HepG2 (cell line): ENCODE data around the gene SYNGR1. TPM values are rescaled to one million over a fixed set of nuclear protein-coding genes. Genes with fewer than 3 reads are reported as not detected.

Source experiments
- BRD4 ChIP-seq: sonication (generic); formaldehyde crosslinking; IDR thresholded peaks from 2 replicates; pipeline ENCODE4 v1.4.0; 2020; ENCODE audit warnings: missing genetic modification reagents
- CC2D1A ChIP-seq: sonication (generic); formaldehyde crosslinking; IDR thresholded peaks from 2 replicates; pipeline ENCODE4 v1.8.1; 2023; ENCODE audit warnings: mild to moderate bottlenecking, missing genetic modification reagents
- HNRNPL ChIP-seq: fragments of 200-400 bp; formaldehyde crosslinking; IDR thresholded peaks from 2 replicates; pipeline ENCODE4 v1.6.1; 2017; ENCODE audit warnings: mild to moderate bottlenecking, low read depth, low read length
- HNRNPUL1 ChIP-seq: fragments of 200-400 bp; formaldehyde crosslinking; IDR thresholded peaks from 2 replicates; pipeline ENCODE4 v1.6.1; 2017; ENCODE audit warnings: low read depth, mild to moderate bottlenecking, low read length, moderate library complexity
- HOXA3 ChIP-seq: sonication (generic); formaldehyde crosslinking; IDR thresholded peaks from 2 replicates; pipeline ENCODE4 v1.5.0; 2020; ENCODE audit warnings: missing genetic modification reagents
- MATR3 ChIP-seq: sonication (generic); formaldehyde crosslinking; IDR thresholded peaks from 2 replicates; pipeline ENCODE4 v1.4.0; 2020; ENCODE audit warnings: missing genetic modification reagents
- MLLT10 ChIP-seq: sonication (generic); formaldehyde crosslinking; IDR thresholded peaks from 2 replicates; pipeline ENCODE4 v1.4.0; 2020; ENCODE audit warnings: missing genetic modification reagents
- NKX3-1 ChIP-seq: sonication (generic); formaldehyde crosslinking; IDR thresholded peaks from 2 replicates; pipeline ENCODE4 v1.5.0; 2020; ENCODE audit warnings: missing genetic modification reagents
- PHF20 ChIP-seq: sonication (generic); formaldehyde crosslinking; IDR thresholded peaks from 2 replicates; pipeline ENCODE4 v1.5.0; 2020; ENCODE audit warnings: mild to moderate bottlenecking, missing genetic modification reagents
- PHF21A ChIP-seq: sonication (generic); formaldehyde crosslinking; IDR thresholded peaks from 2 replicates; pipeline ENCODE4 v1.5.0; 2020; ENCODE audit warnings: mild to moderate bottlenecking, missing genetic modification reagents
- PRPF4 ChIP-seq: fragments of 200-400 bp; formaldehyde crosslinking; IDR thresholded peaks from 2 replicates; pipeline ENCODE4 v1.6.1; 2016; ENCODE audit warnings: low read length, low read depth; ENCODE audit not compliant: poor library complexity, severe bottlenecking
- RBM22 ChIP-seq: fragments of 200-400 bp; formaldehyde crosslinking; optimal IDR thresholded peaks from 2 replicates; pipeline ENCODE3; 2017; ENCODE audit warnings: mild to moderate bottlenecking, low read length, moderate library complexity
- SRSF1 ChIP-seq: fragments of 200-400 bp; formaldehyde crosslinking; optimal IDR thresholded peaks from 2 replicates; pipeline ENCODE3; 2017; ENCODE audit warnings: mild to moderate bottlenecking, low read depth, low read length, moderate library complexity
- ZBTB39 ChIP-seq: sonication (generic); formaldehyde crosslinking; IDR thresholded peaks from 2 replicates; pipeline ENCODE4 v1.5.0; 2020; ENCODE audit warnings: missing genetic modification reagents
- ZC3H4 ChIP-seq: sonication (generic); formaldehyde crosslinking; IDR thresholded peaks from 2 replicates; pipeline ENCODE4 v1.4.0; 2020; ENCODE audit warnings: missing genetic modification reagents, borderline replicate concordance
- ZNF737 ChIP-seq: sonication (generic); formaldehyde crosslinking; IDR thresholded peaks from 2 replicates; pipeline ENCODE4 v1.5.0; 2020; ENCODE audit warnings: missing genetic modification reagents, mild to moderate bottlenecking, borderline replicate concordance
- ZNF790 ChIP-seq: sonication (generic); formaldehyde crosslinking; IDR thresholded peaks from 2 replicates; pipeline ENCODE4 v1.8.0; 2022; ENCODE audit warnings: missing genetic modification reagents, mild to moderate bottlenecking, borderline replicate concordance
- polyA plus RNA-seq, 8 experiments: library from polyadenylated mRNA; depleted of rRNA in 3 of 8; stranded (reverse) in 7 of 8; unstranded in 1 of 8; fragments of >200 nt; fragmentation: Illumina TruSeq in 4 of 8; extraction: Trizol in 4 of 8; gene quantifications; 2 replicates each; pipeline versions ENCODE4 v1.2.1 to v1.2.3, GENCODE V29; 2011 to 2016; ENCODE audit warnings: low read depth in 4 of 8, missing spikeins in 1 of 8, mixed read lengths in 1 of 8; ENCODE audit not compliant: insufficient read depth in 1 of 8
- total RNA-seq, 5 experiments: library from RNA; depleted of rRNA; stranded (reverse); fragments of >200 nt; fragmentation: Illumina TruSeq; extraction: Trizol; gene quantifications; 2 replicates each; pipeline ENCODE4 v1.2.3, GENCODE V29; 2016; ENCODE audit warnings: low read depth in 1 of 5
- TF ChIP-seq, protein P1 (sequence below): sonication (generic); formaldehyde crosslinking; conservative IDR thresholded peaks from 2 replicates; pipeline ENCODE4 v1.4.0; 2020; ENCODE audit warnings: missing genetic modification reagents
- TF ChIP-seq, protein P2 (sequence below): sonication (generic); formaldehyde crosslinking; IDR thresholded peaks from 2 replicates; pipeline ENCODE4 v1.4.0; 2020; ENCODE audit warnings: missing genetic modification reagents, mild to moderate bottlenecking, borderline replicate concordance
- TF ChIP-seq, protein P3 (sequence below): sonication (generic); formaldehyde crosslinking; IDR thresholded peaks from 2 replicates; pipeline ENCODE4 v1.4.0; 2020; ENCODE audit warnings: mild to moderate bottlenecking, missing genetic modification reagents
- TF ChIP-seq, protein P4 (sequence below): IDR thresholded peaks from 2 replicates; pipeline ENCODE4 v1.6.1; 2018; ENCODE audit warnings: missing genetic modification reagents, mild to moderate bottlenecking, missing compliant biosample characterization

Gene SYNGR1
- total and polyA plus RNA-seq, 2 of the 13 experiments (the other 11 are each of a cell fraction or from before 2014, with no cell fraction given), result 0.27 to 2.7 TPM

GRCh38 chr22:39311592-39312400 is 38.0 kb upstream of the SYNGR1 start (continued):
- TF ChIP-seq, protein P1, sequence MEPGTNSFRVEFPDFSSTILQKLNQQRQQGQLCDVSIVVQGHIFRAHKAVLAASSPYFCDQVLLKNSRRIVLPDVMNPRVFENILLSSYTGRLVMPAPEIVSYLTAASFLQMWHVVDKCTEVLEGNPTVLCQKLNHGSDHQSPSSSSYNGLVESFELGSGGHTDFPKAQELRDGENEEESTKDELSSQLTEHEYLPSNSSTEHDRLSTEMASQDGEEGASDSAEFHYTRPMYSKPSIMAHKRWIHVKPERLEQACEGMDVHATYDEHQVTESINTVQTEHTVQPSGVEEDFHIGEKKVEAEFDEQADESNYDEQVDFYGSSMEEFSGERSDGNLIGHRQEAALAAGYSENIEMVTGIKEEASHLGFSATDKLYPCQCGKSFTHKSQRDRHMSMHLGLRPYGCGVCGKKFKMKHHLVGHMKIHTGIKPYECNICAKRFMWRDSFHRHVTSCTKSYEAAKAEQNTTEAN (CRISPR knock-in tag), result no peak
- TF ChIP-seq MLLT10 (CRISPR knock-in tag) (no peak), PHF20 (CRISPR knock-in tag) (no peak), ZC3H4 (CRISPR knock-in tag) (peak; percentile 27; the same call in 1 of the 2 replicates), ZNF790 (CRISPR knock-in tag) (no peak), PRPF4 (no peak), MATR3 (CRISPR knock-in tag) (no peak), SRSF1 (no peak), ZBTB39 (CRISPR knock-in tag) (no peak), HNRNPL (0 out of 2 replicates have a peak, but pooled peaks have one; percentile 14), NKX3-1 (no peak), HNRNPUL1 (no peak), RBM22 (peak; percentile 97), ZNF737 (CRISPR knock-in tag) (no peak), PHF21A (no peak), HOXA3 (CRISPR knock-in tag) (no peak), BRD4 (CRISPR knock-in tag) (no peak), CC2D1A (no peak)
- TF ChIP-seq, protein P2, sequence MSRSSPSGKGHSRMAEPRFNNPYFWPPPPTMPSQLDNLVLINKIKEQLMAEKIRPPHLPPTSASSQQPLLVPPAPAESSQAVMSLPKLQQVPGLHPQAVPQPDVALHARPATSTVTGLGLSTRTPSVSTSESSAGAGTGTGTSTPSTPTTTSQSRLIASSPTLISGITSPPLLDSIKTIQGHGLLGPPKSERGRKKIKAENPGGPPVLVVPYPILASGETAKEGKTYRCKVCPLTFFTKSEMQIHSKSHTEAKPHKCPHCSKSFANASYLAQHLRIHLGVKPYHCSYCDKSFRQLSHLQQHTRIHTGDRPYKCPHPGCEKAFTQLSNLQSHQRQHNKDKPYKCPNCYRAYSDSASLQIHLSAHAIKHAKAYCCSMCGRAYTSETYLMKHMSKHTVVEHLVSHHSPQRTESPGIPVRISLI (CRISPR knock-in tag), result no peak
- TF ChIP-seq, protein P3, sequence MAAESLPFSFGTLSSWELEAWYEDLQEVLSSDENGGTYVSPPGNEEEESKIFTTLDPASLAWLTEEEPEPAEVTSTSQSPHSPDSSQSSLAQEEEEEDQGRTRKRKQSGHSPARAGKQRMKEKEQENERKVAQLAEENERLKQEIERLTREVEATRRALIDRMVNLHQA (CRISPR knock-in tag), result no peak
- TF ChIP-seq, protein P4, sequence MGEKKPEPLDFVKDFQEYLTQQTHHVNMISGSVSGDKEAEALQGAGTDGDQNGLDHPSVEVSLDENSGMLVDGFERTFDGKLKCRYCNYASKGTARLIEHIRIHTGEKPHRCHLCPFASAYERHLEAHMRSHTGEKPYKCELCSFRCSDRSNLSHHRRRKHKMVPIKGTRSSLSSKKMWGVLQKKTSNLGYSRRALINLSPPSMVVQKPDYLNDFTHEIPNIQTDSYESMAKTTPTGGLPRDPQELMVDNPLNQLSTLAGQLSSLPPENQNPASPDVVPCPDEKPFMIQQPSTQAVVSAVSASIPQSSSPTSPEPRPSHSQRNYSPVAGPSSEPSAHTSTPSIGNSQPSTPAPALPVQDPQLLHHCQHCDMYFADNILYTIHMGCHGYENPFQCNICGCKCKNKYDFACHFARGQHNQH (CRISPR knock-in tag), result no peak
